HepG2 (cell line): Measurements from ENCODE around the gene GPRC5B. TPM values are rescaled to one million over a fixed set of nuclear protein-coding genes. Genes with fewer than 3 reads are reported as not detected.

Experiments used
- ATAC-seq: fragments of 200-7000 bp; cut with Tn5 transposase; 3 replicates; pipeline ENCODE4 v1.9.1; 2020; ENCODE audit warnings: mild to moderate bottlenecking, moderate library complexity
- BruUV-seq: library from RNA; stranded (reverse); fragments of 400-500 nt; replicated peaks from 2 replicates; lab custom pipeline; 2021; lab: Mats Ljungman, UMichigan
- CTCF ChIA-PET: fragments of 300-600 bp; formaldehyde crosslinking; extraction: SDS; loops from one replicate; lab custom pipeline; 2021; ENCODE audit warnings: low total read pairs, inconsistent platforms, low intra/inter-chr PET ratio; lab: Yijun Ruan, JAX
- POLR2A ChIA-PET: fragments of 350-600 bp; sonication (Branson Sonifier 250); formaldehyde crosslinking; loops from one replicate; lab custom pipeline; 2020; ENCODE audit warnings: antibody characterized with exemption, inconsistent platforms; lab: Yijun Ruan, JAX
- DNase-seq: peaks from one replicate; pipeline ENCODE4 v3.0.0-alpha.2; 2015; ENCODE audit warnings: low spot score
- FAIRE-seq: peaks from 3 replicates; lab custom pipeline; 2011; peaks lifted over from hg19 to GRCh38; lab: Jason Lieb, UNC
- H2AFZ ChIP-seq: one replicate; pipeline ENCODE4 v1.6.1; 2011; ENCODE audit warnings: low read length, inconsistent platforms
- H3K27ac ChIP-seq: fragments of 300-600 bp; 3 replicates; pipeline ENCODE4 v1.8.0; 2011; ENCODE audit warnings: mixed run types, mild to moderate bottlenecking, mixed read lengths, low read length, inconsistent platforms; ENCODE audit not compliant: insufficient read depth; ENCODE audit errors: extremely low read length
- H3K27me3 ChIP-seq, 2 experiments: fragments of 200-600 bp in 1 of 2; 2 replicates in 1 of 2; 3 replicates in 1 of 2; pipeline versions ENCODE4 v1.6.0 to v1.8.0; 2011; ENCODE audit warnings: low read length in 2 of 2, mild to moderate bottlenecking in 2 of 2, moderate library complexity in 2 of 2, inconsistent platforms in 1 of 2; ENCODE audit not compliant: insufficient read depth in 2 of 2, control insufficient read depth in 1 of 2
- H3K36me3 ChIP-seq, 2 experiments: fragments of 200-600 bp in 1 of 2; replicated peaks in 1 of 2; 2 replicates in 1 of 2; 3 replicates in 1 of 2; pipeline versions ENCODE4 v1.5.1 to v1.8.0; 2011; ENCODE audit warnings: low read length in 2 of 2, inconsistent platforms in 1 of 2; ENCODE audit not compliant: insufficient read depth in 2 of 2, control insufficient read depth in 1 of 2
- H3K4me1 ChIP-seq: 2 replicates; pipeline ENCODE4 v1.5.1; 2012; ENCODE audit warnings: low read length, inconsistent platforms; ENCODE audit not compliant: insufficient read depth
- H3K4me2 ChIP-seq: 2 replicates; pipeline ENCODE4 v1.6.0; 2011; ENCODE audit warnings: low read depth, low read length, inconsistent platforms
- H3K4me3 ChIP-seq, 3 experiments: fragments of 200-600 bp in 1 of 3; sonication (generic), shearing (Covaris generic) in 1 of 3; replicated peaks in 1 of 3; 2 replicates each; pipeline ENCODE4 v1.5.1; 2011 to 2016; ENCODE audit warnings: low read length in 3 of 3, inconsistent platforms in 2 of 3, low read depth in 2 of 3, mild to moderate bottlenecking in 2 of 3, control low read depth in 1 of 3, mixed read lengths in 1 of 3; ENCODE audit not compliant: insufficient read depth in 1 of 3
- H3K79me2 ChIP-seq: one replicate; pipeline ENCODE4 v1.6.1; 2011; ENCODE audit warnings: low read length, inconsistent platforms; ENCODE audit not compliant: insufficient read depth
- H3K9ac ChIP-seq: 2 replicates; pipeline ENCODE4 v1.6.0; 2011; ENCODE audit warnings: mild to moderate bottlenecking, low read depth, low read length, inconsistent platforms; ENCODE audit not compliant: insufficient read depth
- H3K9me3 ChIP-seq: 2 replicates; pipeline ENCODE4 v1.5.1; 2012; ENCODE audit warnings: mild to moderate bottlenecking, low read length
- H4K20me1 ChIP-seq: 2 replicates; pipeline ENCODE4 v1.6.0; 2011; ENCODE audit warnings: inconsistent platforms, mild to moderate bottlenecking, low read length, moderate library complexity; ENCODE audit not compliant: insufficient read depth
- CBX2 ChIP-seq, 2 experiments: fragments of 200-600 bp in 1 of 2; sonication (generic); formaldehyde crosslinking in 1 of 2; IDR thresholded peaks; 2 replicates each; pipeline versions ENCODE4 v1.7.0 to v1.8.1; 2018 to 2022; ENCODE audit warnings: low read depth in 2 of 2, low read length in 1 of 2, mild to moderate bottlenecking in 1 of 2, missing genetic modification reagents in 1 of 2
- FOXA1 ChIP-seq, 2 experiments: fragments of 450-650 bp in 1 of 2; sonication (generic) in 1 of 2; formaldehyde crosslinking in 1 of 2; IDR thresholded peaks; 2 replicates each; pipeline versions ENCODE4 v1.4.0 to v1.6.1; 2016 to 2020; ENCODE audit warnings: missing genetic modification reagents in 1 of 2
- GATAD2A ChIP-seq: IDR thresholded peaks from 2 replicates; pipeline ENCODE4 v1.6.1; 2016
- IKZF1 ChIP-seq: fragments of 450-650 bp; IDR thresholded peaks from 2 replicates; pipeline ENCODE4 v1.7.1; 2016
- MATR3 ChIP-seq: sonication (generic); formaldehyde crosslinking; IDR thresholded peaks from 2 replicates; pipeline ENCODE4 v1.4.0; 2020; ENCODE audit warnings: missing genetic modification reagents
- SNAI1 ChIP-seq: sonication (generic); formaldehyde crosslinking; IDR thresholded peaks from 2 replicates; pipeline ENCODE4 v1.5.0; 2020; ENCODE audit warnings: mild to moderate bottlenecking, missing genetic modification reagents, borderline replicate concordance
- SOX6 ChIP-seq, 2 experiments: fragments of 450-650 bp in 1 of 2; sonication (generic) in 1 of 2; formaldehyde crosslinking in 1 of 2; IDR thresholded peaks; 2 replicates each; pipeline versions ENCODE4 v1.4.0 to v1.6.1; 2017 to 2020; ENCODE audit warnings: antibody characterized with exemption in 1 of 2, mild to moderate bottlenecking in 1 of 2, missing genetic modification reagents in 1 of 2
- TCF7 ChIP-seq: sonication (generic); IDR thresholded peaks from 2 replicates; pipeline ENCODE4 v1.6.1; 2016; ENCODE audit warnings: antibody characterized with exemption, low read depth
- ZNF232 ChIP-seq: sonication (generic); formaldehyde crosslinking; IDR thresholded peaks from 2 replicates; pipeline ENCODE4 v1.4.0; 2020; ENCODE audit warnings: missing genetic modification reagents, borderline replicate concordance
- ZNF24 ChIP-seq: fragments of 450-650 bp; IDR thresholded peaks from 2 replicates; pipeline ENCODE4 v1.6.1; 2017; ENCODE audit warnings: antibody characterized with exemption, mild to moderate bottlenecking
- ZNF556 ChIP-seq: sonication (generic); formaldehyde crosslinking; IDR thresholded peaks from 2 replicates; pipeline ENCODE4 v1.4.0; 2020; ENCODE audit warnings: mild to moderate bottlenecking, missing genetic modification reagents, borderline replicate concordance
- ZNF746 ChIP-seq: sonication (generic); formaldehyde crosslinking; IDR thresholded peaks from 2 replicates; pipeline ENCODE4 v1.8.0; 2022; ENCODE audit warnings: mild to moderate bottlenecking, missing genetic modification reagents
- WGBS: methylation state at CpG from one replicate; pipeline ENCODE4 v1.1.6; 2017; ENCODE audit warnings: low lambda C conversion rate; 5-methylcytosine and 5-hydroxymethylcytosine counted together
- in situ Hi-C: cut with HindIII; loops from 2 replicates; pipeline ENCODE4 v1.10.0; 2017; ENCODE audit warnings: low pct_unique_long_range_greater_than_20kb; ENCODE audit not compliant: extremely low pct_ligation_motif_present
- intact Hi-C: fragments of 100-400 bp; cut with micrococcal nuclease; formaldehyde crosslinking; loops from one replicate; pipeline ENCODE4 v1.10.0; 2022; ENCODE audit not compliant: unreplicated experiment
- polyA plus RNA-seq, 8 experiments: library from polyadenylated mRNA; depleted of rRNA in 3 of 8; stranded (reverse) in 7 of 8; unstranded in 1 of 8; fragments of >200 nt; fragmentation: Illumina TruSeq in 4 of 8; extraction: Trizol in 4 of 8; gene quantifications; 2 replicates each; pipeline versions ENCODE4 v1.2.1 to v1.2.3, GENCODE V29; 2011 to 2016; ENCODE audit warnings: low read depth in 4 of 8, missing spikeins in 1 of 8, mixed read lengths in 1 of 8; ENCODE audit not compliant: insufficient read depth in 1 of 8
- total RNA-seq, 5 experiments: library from RNA; depleted of rRNA; stranded (reverse); fragments of >200 nt; fragmentation: Illumina TruSeq; extraction: Trizol; gene quantifications; 2 replicates each; pipeline ENCODE4 v1.2.3, GENCODE V29; 2016; ENCODE audit warnings: low read depth in 1 of 5

GPRC5B gene
- total and polyA plus RNA-seq, 2 of the 13 experiments (the other 11 are each of a cell fraction or from before 2014, with no cell fraction given): 0.46 to 0.53 TPM

DNA sequence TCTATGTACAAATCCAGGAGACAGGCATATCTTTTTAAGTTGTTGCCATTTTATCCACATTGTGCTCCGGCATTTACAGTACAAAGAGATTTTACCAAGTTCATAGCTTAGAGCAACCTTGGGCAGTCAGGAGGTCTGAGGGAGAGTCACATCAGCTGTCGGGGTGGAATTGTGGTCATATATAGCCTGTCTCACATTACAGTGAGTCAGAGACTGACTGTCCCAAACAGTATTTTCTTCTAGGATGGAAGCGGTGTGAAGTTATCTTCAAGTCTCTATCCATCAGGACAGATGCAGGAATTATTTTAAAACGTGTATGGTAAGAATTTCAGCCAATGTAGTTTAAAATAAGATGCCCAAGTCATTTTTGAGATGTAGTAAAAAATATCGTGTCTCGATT, 53.0 kb downstream of the GPRC5B start (continued):
- TF ChIP-seq ZNF24: no peak
- TF ChIP-seq ZNF746 (CRISPR knock-in tag): no peak
- no peak for TF ChIP-seq CBX2 (IDR thresholded peaks at IDR 0.05; ENCODE audit: low read depth, low read length)
- no peak for TF ChIP-seq CBX2 (CRISPR knock-in tag; IDR thresholded peaks at IDR 0.05; ENCODE audit: low read depth)
- no peak for TF ChIP-seq ZNF232

DNA sequence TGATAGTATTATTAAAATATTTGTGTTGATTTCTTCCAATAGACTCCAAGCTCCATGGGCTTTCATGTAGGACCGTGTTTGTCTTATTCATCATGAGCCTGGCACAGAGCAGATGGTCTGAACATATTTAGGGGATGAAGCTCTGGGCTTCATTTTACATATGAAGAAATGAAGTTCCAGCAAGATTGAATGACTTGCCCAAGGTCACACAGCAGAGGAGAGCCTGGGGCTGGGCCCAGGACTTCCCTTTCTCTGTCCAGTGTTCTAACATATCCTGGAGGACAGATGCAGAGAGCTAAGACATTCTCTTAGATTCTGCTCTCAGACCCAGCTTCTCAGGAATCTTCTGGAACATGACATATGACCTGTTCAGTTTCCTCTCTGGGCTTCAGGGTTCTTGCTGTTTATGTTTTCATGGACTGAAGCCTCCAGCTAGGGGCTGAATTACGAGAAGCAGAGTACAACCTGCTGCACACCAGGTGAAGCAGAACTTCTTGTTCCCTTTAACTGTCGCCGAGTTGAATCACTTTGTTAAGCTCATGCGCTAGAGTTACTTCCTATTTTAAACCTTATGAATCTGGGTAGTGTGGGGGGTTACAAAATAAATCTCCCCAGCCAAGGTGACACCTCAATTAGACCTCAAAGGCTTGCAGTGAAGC, 53.6 kb downstream of the GPRC5B start:
- H3K9me3 ChIP-seq: no peaks in the 10 kb centered on the region
- TF ChIP-seq FOXA1 (IDR thresholded peaks at IDR 0.05): no peak
- no peak for TF ChIP-seq FOXA1 (CRISPR knock-in tag; IDR thresholded peaks at IDR 0.05)
- no peak for TF ChIP-seq ZNF556 (CRISPR knock-in tag)
- no peak for TF ChIP-seq GATAD2A (CRISPR knock-in tag)
- TF ChIP-seq SNAI1 (CRISPR knock-in tag): no peak
- no peak for TF ChIP-seq SOX6 (IDR thresholded peaks at IDR 0.05)
- no peak for TF ChIP-seq SOX6 (CRISPR knock-in tag; IDR thresholded peaks at IDR 0.05)
- no peak for TF ChIP-seq IKZF1
- no peak for TF ChIP-seq TCF7
- no peak for TF ChIP-seq MATR3 (CRISPR knock-in tag)
- ChIA-PET POLR2A (no interaction called here), CTCF (no interaction called here)
- no peak overlapping the region for H2AFZ ChIP-seq
- WGBS: 89% methylated on average over 5 of the region's 5 CpGs
- no peak for FAIRE-seq
- no peak overlapping the region for H3K4me2 ChIP-seq
- in situ Hi-C loops: no loop called here
- intact Hi-C loops: no loop called here
- DNase-seq: no peak
- BruUV-seq: no TSS peak
- ATAC-seq: no peak
- no peaks in the 10 kb centered on the region for H3K36me3 ChIP-seq
- no peaks in the 10 kb centered on the region for H3K4me1 ChIP-seq
- H3K4me3 ChIP-seq: no peak overlapping the region
- no peak overlapping the region for H3K27ac ChIP-seq
- H3K79me2 ChIP-seq: no peaks in the 10 kb centered on the region
- H4K20me1 ChIP-seq: no peaks in the 10 kb centered on the region
- H3K27me3 ChIP-seq: no peaks in the 10 kb centered on the region
- no peak overlapping the region for H3K9ac ChIP-seq
